SK-N-MC (cell line): Measurements from ENCODE around the gene EIF1B.

Experiments
- EZH2 ChIP-seq: fragments of 200-600 bp; sonication (generic); IDR thresholded peaks from one replicate; pipeline ENCODE4 v1.6.1; 2017; ENCODE audit warnings: antibody characterized with exemption
- FOXP2 ChIP-seq: optimal IDR thresholded peaks from 2 replicates; pipeline ENCODE3; 2011; ENCODE audit warnings: mild to moderate bottlenecking, moderate library complexity; ENCODE audit not compliant: insufficient read depth; ENCODE audit errors: extremely low read length, control extremely low read depth
- POLR2AphosphoS5 ChIP-seq: IDR thresholded peaks from 2 replicates; pipeline ENCODE4 v1.6.1; 2012; ENCODE audit warnings: mild to moderate bottlenecking, low read depth, low read length, borderline replicate concordance

DNA sequence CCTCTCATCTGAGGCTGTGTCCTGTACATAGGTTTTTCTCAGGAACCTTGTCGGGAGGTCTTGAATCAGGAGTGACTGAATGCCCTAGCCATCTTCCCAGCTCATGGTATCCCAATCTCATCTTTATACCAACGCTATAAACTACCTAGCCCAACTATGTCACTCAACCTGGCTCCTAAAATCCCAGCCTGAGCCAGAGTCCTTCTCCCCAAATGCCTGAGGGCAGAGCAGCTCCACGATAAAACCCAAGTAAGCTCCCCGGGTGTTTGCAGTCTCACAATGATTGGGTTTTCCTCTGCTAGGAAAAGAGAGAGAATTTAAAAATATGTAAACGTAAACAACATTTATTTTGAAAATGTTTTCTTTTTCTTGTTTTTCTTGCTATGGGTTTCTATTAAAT, 14.4 kb downstream of the EIF1B start:
- no peak for TF ChIP-seq POLR2AphosphoS5
- TF ChIP-seq EZH2 = no peak
- no peak for TF ChIP-seq FOXP2
